HCT116 (cell line): Measurements from ENCODE around the gene MAU2. TPM values are rescaled to one million over a fixed set of nuclear protein-coding genes. Genes with fewer than 3 reads are reported as not detected.

Source experiments
- ATAC-seq: fragments of 200-7000 bp; cut with Tn5 transposase; 2 replicates; pipeline ENCODE4 v1.9.1; 2020; ENCODE audit warnings: mild to moderate bottlenecking, moderate library complexity
- BruUV-seq: library from RNA; stranded (reverse); fragments of 400-500 nt; replicated peaks from 2 replicates; lab custom pipeline; 2021; lab: Mats Ljungman, UMichigan
- CTCF ChIA-PET: fragments of 300-600 bp; sonication (Branson Sonifier 250); formaldehyde crosslinking; loops from one replicate; lab custom pipeline; 2021; ENCODE audit warnings: antibody characterized with exemption; lab: Charles Lee
- POLR2A ChIA-PET: fragments of 300-600, 350-600 bp; sonication (Branson Sonifier 250); formaldehyde crosslinking; loops from one replicate; lab custom pipeline; 2021; ENCODE audit warnings: antibody characterized with exemption; lab: Charles Lee
- RAD21 ChIA-PET, 2 experiments: fragments of 300-600 bp; sonication (Branson Sonifier 250); formaldehyde crosslinking; loops; one replicate each; lab custom pipeline; 2023; ENCODE audit warnings: low total read pairs in 2 of 2; ENCODE audit not compliant: uncharacterized antibody in 2 of 2, unreplicated experiment in 2 of 2, low non-redundant PET in 1 of 2; lab: Charles Lee
- DNase-seq: peaks from one replicate; pipeline ENCODE4 v3.0.0-alpha.2; 2010; ENCODE audit warnings: low read depth, low spot score
- H2AFZ ChIP-seq: fragments of 200-600 bp; shearing (Covaris generic), sonication (generic); 2 replicates; pipeline ENCODE4 v1.6.1; 2017; ENCODE audit warnings: low read depth, mixed run types, mixed read lengths, antibody characterized with exemption, low read length; ENCODE audit not compliant: poor library complexity, severe bottlenecking
- H3K27ac ChIP-seq: 2 replicates; pipeline ENCODE4 v1.5.1; 2012; ENCODE audit warnings: low read depth, low read length
- H3K27me3 ChIP-seq: fragments of 200-600 bp; sonication (generic); 2 replicates; pipeline ENCODE4 v1.6.1; 2016; ENCODE audit warnings: mixed run types, low read length, mixed read lengths; ENCODE audit not compliant: insufficient read depth
- H3K36me3 ChIP-seq, 2 experiments: fragments of 200-500 bp in 1 of 2; fragments of 200-600 bp in 1 of 2; sonication (Bioruptor generic) in 1 of 2; sonication (generic) in 1 of 2; 2 replicates each; pipeline versions ENCODE4 v1.5.1 to v1.6.1; 2014 to 2016; ENCODE audit warnings: low read length in 2 of 2, inconsistent platforms in 1 of 2, mixed read lengths in 1 of 2, mixed run types in 1 of 2; ENCODE audit not compliant: insufficient read depth in 2 of 2, control insufficient read depth in 1 of 2
- H3K4me1 ChIP-seq, 2 experiments: fragments of 200-600 bp in 1 of 2; sonication (generic) in 1 of 2; 2 replicates each; pipeline versions ENCODE4 v1.5.1 to v1.6.1; 2012 to 2017; ENCODE audit warnings: low read length in 2 of 2, inconsistent platforms in 1 of 2, mild to moderate bottlenecking in 1 of 2, mixed read lengths in 1 of 2, mixed run types in 1 of 2, moderate library complexity in 1 of 2; ENCODE audit not compliant: insufficient read depth in 2 of 2, control insufficient read depth in 1 of 2
- H3K4me2 ChIP-seq: fragments of 200-600 bp; sonication (generic); 2 replicates; pipeline ENCODE4 v1.6.1; 2017; ENCODE audit warnings: mixed run types, low read length, mixed read lengths
- H3K4me3 ChIP-seq, 2 experiments: fragments of 200-600 bp in 1 of 2; sonication (generic) in 1 of 2; replicated peaks in 1 of 2; 2 replicates each; pipeline ENCODE4 v1.5.1; 2011 to 2016; ENCODE audit warnings: low read length in 2 of 2, control low read depth in 1 of 2, low read depth in 1 of 2, mild to moderate bottlenecking in 1 of 2, mixed read lengths in 1 of 2, mixed run types in 1 of 2
- H3K79me2 ChIP-seq: fragments of 200-600 bp; sonication (generic); 2 replicates; pipeline ENCODE4 v1.6.1; 2017; ENCODE audit warnings: mild to moderate bottlenecking, mixed run types, low read length, moderate library complexity, mixed read lengths; ENCODE audit not compliant: insufficient read depth
- H3K9ac ChIP-seq: fragments of 200-600 bp; sonication (generic); 2 replicates; pipeline ENCODE4 v1.6.1; 2016; ENCODE audit warnings: low read length, mixed read lengths
- H3K9me2 ChIP-seq: fragments of 200-600 bp; sonication (generic), shearing (Covaris generic); 2 replicates; pipeline ENCODE4 v1.6.1; 2017; ENCODE audit warnings: mixed run types, mild to moderate bottlenecking, moderate library complexity; ENCODE audit not compliant: insufficient read depth
- H3K9me3 ChIP-seq, 2 experiments: fragments of 200-500 bp in 1 of 2; fragments of 200-600 bp in 1 of 2; sonication (Bioruptor generic) in 1 of 2; sonication (generic) in 1 of 2; 2 replicates each; pipeline ENCODE4 v1.6.1; 2014 to 2017; ENCODE audit warnings: low read length in 2 of 2, mixed read lengths in 2 of 2, inconsistent platforms in 1 of 2, low read depth in 1 of 2, mild to moderate bottlenecking in 1 of 2, mixed run types in 1 of 2, moderate library complexity in 1 of 2; ENCODE audit not compliant: control insufficient read depth in 1 of 2, insufficient read depth in 1 of 2
- H4K20me1 ChIP-seq: fragments of 200-600 bp; sonication (generic), shearing (Covaris generic); 2 replicates; pipeline ENCODE4 v1.6.1; 2017; ENCODE audit warnings: mixed run types, mild to moderate bottlenecking, moderate library complexity; ENCODE audit not compliant: insufficient read depth
- CTCF ChIP-seq, 3 experiments: fragments of 200-600 bp in 1 of 3; sonication (generic) in 1 of 3; IDR thresholded peaks in 2 of 3; conservative IDR thresholded peaks in 1 of 3; 2 replicates each; pipeline ENCODE4 v1.5.1; 2012 to 2017; ENCODE audit warnings: low read depth in 2 of 3, low read length in 2 of 3, antibody characterized with exemption in 1 of 3, borderline replicate concordance in 1 of 3, control low read depth in 1 of 3, mild to moderate bottlenecking in 1 of 3, mixed read lengths in 1 of 3, mixed run types in 1 of 3, moderate library complexity in 1 of 3; ENCODE audit not compliant: insufficient read depth in 1 of 3
- RAD21 ChIP-seq: IDR thresholded peaks from 2 replicates; pipeline ENCODE4 v1.6.1; 2012; ENCODE audit warnings: low read depth, mild to moderate bottlenecking
- ZFX ChIP-seq: fragments of 450-650 bp; IDR thresholded peaks from 2 replicates; pipeline ENCODE4 v1.6.1; 2017
- intact Hi-C: fragments of 100-400 bp; cut with micrococcal nuclease; formaldehyde crosslinking; loops from 2 replicates; pipeline ENCODE4 v1.10.0; 2022
- total RNA-seq: library from RNA; stranded (reverse); gene quantifications from one replicate; pipeline ENCODE4 v1.2.1, GENCODE V29; 2021; ENCODE audit not compliant: unreplicated experiment
- TF ChIP-seq, protein P1 (sequence below): IDR thresholded peaks from 2 replicates; pipeline ENCODE4 v1.6.1; 2012; ENCODE audit warnings: low read depth

Gene MAU2
- total RNA-seq, 1 experiment from 2014 or later: 36.2 TPM

GRCh38 chr19:19342086-19343015 lies 21.7 kb downstream of the MAU2 start:
- DNase-seq: peak; percentile 26
- BruUV-seq: no TSS peak
- TF ChIP-seq CTCF (IDR thresholded peaks at IDR 0.05 in 2 of 3, conservative IDR thresholded peaks at IDR 0.05 in 1 of 3; ENCODE audit: borderline replicate concordance in 1 of 3, insufficient read depth in 1 of 3, low read depth in 2 of 3, low read length in 2 of 3) (peak; percentile 59 to 95 (median 93); a peak in 5 of 6 replicates), ZFX (peak; percentile 26; the same call in 1 of the 2 replicates), RAD21 (peak; percentile 71)
- TF ChIP-seq, protein P1, sequence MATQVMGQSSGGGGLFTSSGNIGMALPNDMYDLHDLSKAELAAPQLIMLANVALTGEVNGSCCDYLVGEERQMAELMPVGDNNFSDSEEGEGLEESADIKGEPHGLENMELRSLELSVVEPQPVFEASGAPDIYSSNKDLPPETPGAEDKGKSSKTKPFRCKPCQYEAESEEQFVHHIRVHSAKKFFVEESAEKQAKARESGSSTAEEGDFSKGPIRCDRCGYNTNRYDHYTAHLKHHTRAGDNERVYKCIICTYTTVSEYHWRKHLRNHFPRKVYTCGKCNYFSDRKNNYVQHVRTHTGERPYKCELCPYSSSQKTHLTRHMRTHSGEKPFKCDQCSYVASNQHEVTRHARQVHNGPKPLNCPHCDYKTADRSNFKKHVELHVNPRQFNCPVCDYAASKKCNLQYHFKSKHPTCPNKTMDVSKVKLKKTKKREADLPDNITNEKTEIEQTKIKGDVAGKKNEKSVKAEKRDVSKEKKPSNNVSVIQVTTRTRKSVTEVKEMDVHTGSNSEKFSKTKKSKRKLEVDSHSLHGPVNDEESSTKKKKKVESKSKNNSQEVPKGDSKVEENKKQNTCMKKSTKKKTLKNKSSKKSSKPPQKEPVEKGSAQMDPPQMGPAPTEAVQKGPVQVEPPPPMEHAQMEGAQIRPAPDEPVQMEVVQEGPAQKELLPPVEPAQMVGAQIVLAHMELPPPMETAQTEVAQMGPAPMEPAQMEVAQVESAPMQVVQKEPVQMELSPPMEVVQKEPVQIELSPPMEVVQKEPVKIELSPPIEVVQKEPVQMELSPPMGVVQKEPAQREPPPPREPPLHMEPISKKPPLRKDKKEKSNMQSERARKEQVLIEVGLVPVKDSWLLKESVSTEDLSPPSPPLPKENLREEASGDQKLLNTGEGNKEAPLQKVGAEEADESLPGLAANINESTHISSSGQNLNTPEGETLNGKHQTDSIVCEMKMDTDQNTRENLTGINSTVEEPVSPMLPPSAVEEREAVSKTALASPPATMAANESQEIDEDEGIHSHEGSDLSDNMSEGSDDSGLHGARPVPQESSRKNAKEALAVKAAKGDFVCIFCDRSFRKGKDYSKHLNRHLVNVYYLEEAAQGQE: no peak
- Histone ChIP-seq H3K9me3 (no peaks in the 10 kb centered on the region), H3K79me2 (no peaks in the 10 kb centered on the region), H3K4me1 (no peaks in the 10 kb centered on the region), H3K27me3 (no peaks in the 10 kb centered on the region), H3K9me2 (no peaks in the 10 kb centered on the region), H4K20me1 (no peaks in the 10 kb centered on the region), H3K36me3 (peaks cover 21 to 32% of the 10 kb centered on the region in 2 experiments; a peak in 3 of 4 replicates), H3K9ac (no peak overlapping the region), H2AFZ (no peak overlapping the region), H3K4me3 (no peak overlapping the region), H3K4me2 (no peak overlapping the region), H3K27ac (no peak overlapping the region)
- intact Hi-C loops: loop anchor here (1.0 to 10.0 kb wide), 3 partner anchors 156 to 298 kb away; no protein-coding TSS in a partner anchor
- POLR2A ChIA-PET: interaction anchor here (0.6 kb wide), 1 partner anchor 21 kb away, joined by 3 read pairs; no protein-coding TSS in a partner anchor
- ATAC-seq: peak; percentile 93
- CTCF ChIA-PET: interaction anchor here (0.6 to 1.3 kb wide), 16 partner anchors 9 to 195 kb away, joined by 3 to 15 read pairs (median 4); partner anchors contain the start of genes BORCS8, GATAD2A and RFXANK
- RAD21 ChIA-PET: interaction anchor here in 1 of 2 experiments (0.8 kb wide), 1 partner anchor 156 kb away, joined by 3 read pairs; no protein-coding TSS in a partner anchor
